Muscle of arm (tissue), 12 donors: ENCODE measurements around the gene WTIP. TPM values are rescaled to one million over a fixed set of nuclear protein-coding genes. Genes with fewer than 3 reads are reported as not detected.
"Not testable (repeated sequence)": the region's sequence is repeated elsewhere in the genome, so short reads cannot be mapped to it uniquely, and the experiment has no call there.

ENCODE experiments used
- DNase-seq: peaks from one replicate; pipeline ENCODE4 v3.0.0-alpha.2; 2013
- polyA plus RNA-seq, 12 donors: library from polyadenylated mRNA; unstranded; fragments of 120-200 nt; gene quantifications; one replicate each; pipeline ENCODE4 v1.2.1, GENCODE V29; 2013; ENCODE audit not compliant: insufficient read length in 12 of 12

The WTIP gene
- polyA plus RNA-seq, 12 donors, result 12.4 to 26.0 (median 20.3) TPM; not detected in 1

DNA sequence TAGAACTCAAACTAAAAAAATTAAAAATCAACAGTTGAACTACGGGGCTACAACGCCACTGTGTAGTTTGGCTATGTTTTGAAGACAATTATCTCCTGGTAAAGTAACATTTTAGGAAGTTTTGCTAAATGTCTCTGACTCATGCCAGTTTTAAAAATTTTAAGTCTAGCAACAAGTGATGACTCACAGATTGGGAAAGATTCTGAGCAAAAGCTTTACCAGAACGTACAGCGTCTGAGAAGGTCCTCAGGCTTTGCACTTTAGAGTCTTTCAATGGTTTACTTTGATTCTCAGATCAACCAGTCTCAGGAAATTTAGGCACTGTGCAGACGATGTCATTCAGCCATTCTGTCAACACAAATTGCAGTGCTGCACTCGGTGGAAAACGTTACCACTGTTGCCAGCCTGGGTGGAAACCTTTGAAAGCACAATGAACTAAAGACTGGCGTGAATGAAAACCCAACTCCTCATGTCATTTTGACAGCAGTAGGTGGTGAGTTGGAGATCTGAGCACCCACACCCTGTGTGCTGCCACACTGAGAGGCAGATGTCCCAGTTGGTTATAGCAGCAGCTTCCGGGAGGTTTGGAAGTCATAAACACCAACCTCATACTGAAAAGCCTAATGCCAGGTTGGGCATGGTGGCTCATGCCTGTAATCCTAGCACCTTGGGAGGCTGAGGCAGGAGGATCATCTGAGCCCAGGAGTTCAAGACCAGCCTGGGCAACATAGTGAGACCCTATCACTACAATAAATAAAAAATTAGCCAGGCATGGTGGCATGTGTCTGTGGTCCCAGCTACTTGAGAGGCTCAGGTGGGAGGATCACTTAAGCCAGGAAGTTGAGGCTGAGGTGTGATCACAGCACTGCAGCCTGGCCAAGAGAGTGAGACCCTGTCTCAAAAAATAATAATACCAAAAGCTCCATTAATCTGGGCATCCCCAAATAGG, 6.3 kb upstream of the WTIP start:
- DNase-seq, result no peak

DNA sequence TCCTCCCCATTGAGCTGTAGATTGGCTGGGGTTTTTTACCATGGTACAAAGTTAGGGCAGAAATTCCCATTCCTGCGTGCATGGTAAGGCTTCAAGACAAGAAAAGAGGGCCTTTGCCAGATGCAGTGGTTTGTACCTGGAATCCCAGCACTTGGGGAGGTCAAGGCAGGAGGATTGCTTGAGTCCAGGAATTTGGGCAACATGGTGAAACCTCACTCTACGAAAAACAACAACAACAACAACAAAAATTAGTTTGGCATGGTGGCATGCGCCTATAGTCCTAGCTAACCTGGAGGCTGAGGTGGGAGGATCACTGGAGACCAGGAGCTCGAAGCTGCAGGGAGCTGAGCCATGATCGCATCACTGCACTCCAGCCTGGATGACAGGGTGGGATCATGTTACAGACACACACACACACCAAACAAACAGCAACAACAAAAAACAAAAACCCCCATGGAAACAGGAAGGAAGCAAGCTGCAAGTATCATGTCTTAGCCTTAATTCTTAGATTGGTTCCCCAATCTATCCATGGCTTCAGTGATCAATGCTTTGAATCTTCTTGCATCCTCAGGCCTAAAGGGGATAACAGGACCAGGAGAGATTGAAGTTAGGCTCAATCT, 5.5 kb upstream of the WTIP start:
- DNase-seq, result no peak

DNA sequence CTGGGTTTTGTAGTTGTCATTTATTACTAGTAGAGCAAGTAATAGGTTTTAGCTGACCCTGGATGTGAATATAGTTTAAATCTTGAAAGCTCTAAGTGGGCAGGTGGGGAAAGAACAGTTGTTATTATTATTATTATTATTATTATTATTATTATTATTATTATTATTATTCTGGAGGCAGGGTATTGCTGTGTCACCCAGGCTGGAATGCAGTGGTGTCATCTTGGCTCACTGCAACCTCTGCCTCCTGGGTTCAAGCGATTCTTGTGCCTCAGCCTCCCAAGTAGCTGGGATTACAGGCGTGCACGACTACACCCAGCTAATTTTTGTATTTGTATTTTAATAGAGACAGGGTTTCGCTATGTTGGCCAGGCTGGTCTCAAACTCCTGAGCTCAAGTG, 3.1 kb upstream of the WTIP start:
- not testable (repeated sequence) for DNase-seq

DNA sequence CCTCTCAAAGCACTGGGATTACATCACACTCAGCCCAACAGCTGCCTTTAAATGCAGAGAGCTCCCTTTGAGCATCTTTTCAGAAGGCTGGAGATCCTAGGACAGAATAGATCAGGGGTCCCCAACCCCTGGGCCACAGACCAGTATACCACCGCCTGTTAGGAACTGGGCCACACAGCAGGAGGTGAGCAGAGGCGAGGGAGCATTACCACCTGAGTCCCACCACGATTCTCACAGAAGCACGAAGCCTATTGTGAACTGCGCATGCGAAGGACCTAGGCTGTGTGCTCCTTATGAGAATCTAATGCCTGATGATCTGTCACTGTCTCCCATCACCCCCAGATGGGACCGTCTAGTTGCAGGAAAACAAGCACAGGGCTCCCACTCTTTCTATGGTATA, 2.2 kb upstream of the WTIP start:
- DNase-seq, result no peak

DNA sequence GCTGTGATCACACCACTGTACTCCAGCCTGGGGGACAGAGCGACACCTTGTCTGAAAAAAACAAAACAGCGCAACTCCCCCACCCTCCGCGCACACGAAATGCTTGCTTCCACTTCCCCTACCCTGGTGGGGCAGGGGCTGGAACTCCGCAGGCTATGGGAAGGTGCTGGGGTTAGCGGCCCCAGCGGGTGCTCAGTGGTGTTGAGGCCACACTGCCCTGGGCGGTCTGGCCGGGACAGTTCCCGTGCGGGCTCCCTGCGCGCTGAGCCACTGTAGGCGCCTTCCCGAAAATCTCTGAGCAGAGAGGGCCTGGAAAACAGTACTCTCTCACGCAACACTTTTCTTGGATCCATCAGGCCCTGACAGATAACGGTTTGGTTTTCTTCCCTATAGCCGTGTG, 1.1 kb upstream of the WTIP start:
- DNase-seq, result no peak

DNA sequence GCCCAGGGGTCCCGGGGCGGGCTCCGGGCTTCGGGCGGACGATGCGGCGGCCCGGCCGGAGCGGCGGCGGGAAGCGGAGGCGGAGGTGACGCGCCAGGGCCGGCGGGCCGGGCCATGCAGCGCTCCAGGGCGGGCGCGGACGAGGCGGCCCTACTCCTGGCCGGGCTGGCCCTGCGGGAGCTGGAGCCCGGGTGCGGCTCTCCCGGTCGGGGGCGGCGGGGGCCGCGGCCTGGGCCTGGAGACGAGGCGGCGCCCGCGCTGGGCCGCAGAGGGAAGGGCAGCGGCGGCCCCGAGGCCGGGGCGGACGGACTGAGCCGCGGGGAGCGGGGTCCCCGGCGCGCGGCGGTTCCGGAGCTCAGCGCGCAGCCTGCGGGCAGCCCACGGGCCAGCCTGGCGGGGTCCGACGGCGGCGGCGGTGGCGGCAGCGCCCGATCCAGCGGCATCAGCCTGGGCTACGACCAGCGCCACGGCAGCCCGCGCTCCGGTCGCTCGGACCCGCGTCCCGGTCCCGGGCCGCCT, 362 bp downstream of the WTIP start:
- no peak for DNase-seq

DNA sequence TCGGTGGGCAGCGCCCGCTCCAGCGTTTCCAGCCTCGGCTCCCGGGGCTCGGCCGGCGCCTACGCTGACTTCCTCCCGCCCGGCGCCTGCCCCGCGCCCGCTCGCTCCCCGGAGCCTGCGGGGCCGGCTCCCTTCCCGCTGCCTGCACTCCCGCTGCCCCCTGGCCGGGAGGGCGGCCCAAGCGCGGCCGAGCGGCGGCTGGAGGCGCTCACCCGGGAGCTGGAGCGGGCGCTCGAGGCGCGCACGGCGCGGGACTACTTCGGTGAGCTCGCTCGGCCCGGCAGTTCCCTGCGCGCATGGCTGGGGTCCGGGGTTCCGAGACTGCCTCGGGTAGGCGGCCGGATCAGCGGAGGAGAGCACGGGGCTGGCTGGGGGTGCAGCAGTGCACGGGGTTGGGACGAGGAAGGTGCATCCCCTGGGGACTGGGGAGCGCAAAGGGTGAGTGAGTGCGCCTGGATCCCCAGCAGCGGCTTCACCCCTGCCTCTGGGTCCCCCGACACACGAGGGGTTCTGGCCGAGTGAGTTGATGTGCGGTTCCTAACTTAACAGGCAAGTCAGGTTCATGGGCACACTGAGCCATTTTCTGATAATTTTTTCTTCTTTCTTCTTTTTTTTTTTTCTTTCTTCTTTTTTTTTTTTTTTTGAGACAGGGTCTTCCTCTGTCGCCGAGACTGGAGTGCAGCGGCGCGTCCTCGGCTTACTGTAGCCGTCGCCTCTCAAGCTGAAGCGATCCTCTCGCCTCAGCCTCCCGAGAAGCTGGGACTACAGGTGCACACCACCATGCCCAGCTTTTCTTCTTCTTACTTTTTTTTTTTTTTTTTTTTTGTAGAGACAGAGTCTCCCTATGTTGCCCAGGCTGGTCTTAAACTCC, 1.1 kb downstream of the WTIP start:
- DNase-seq, result no peak

DNA sequence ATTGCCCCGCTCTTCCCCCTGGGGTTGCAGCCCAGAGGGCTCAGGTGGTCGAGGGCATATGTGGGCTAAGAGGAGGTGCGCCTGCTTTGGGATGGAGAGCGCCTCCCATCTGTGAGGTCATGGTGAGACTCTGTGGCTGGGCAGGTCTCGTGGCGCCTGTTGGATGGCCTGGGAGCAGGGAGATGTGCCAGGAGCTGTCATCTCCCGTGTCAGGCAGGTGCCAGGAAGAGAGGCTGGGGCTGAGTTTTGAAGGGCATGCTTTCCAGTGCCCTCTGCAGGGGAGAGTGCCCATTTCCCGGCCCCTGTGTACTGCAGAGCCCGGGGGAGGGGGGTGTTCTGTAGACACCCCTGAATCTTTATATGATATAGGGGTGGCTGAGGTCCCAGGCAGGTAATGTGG, 2.8 kb downstream of the WTIP start:
- no peak for DNase-seq

DNA sequence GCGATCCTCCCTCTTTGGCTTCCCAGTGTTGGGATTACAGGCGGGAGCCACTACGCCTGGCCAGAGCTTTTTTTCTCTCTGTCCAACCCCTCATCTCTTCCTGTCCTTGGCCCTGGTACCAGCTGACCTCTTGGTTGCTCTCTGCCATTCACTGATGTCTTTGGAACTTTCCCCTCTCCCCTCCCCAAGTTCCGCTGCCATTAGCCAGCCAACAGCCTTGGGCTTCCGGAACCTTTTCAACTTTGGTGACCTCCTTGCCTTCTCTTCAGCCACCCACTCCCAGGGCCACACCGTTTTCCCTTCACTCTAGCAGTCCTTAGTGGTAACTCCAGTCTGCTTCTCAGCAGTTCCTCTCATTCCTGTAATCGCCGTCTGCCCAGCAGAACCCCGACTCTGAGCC, 4.3 kb downstream of the WTIP start:
- DNase-seq, result no peak

DNA sequence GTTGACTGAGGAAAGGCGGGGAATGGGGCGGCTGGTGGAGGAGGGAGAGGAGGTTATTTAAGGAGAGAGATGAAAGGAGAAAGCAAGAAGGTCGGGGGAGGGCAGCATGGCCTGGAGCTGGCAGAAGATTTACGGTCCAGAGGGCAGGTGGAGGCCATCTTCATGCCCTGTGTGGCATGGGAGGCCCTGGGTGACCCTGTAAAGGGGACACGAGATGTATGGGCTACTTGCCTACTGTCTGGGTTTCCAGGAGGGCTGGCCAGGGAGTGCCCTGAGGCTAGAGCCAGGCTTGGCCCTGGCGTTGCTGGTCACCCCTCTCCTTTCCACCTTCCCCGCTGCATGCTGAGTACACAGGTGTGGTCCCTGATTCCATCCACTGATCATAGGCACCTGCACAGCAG, 6.1 kb downstream of the WTIP start:
- no peak for DNase-seq

DNA sequence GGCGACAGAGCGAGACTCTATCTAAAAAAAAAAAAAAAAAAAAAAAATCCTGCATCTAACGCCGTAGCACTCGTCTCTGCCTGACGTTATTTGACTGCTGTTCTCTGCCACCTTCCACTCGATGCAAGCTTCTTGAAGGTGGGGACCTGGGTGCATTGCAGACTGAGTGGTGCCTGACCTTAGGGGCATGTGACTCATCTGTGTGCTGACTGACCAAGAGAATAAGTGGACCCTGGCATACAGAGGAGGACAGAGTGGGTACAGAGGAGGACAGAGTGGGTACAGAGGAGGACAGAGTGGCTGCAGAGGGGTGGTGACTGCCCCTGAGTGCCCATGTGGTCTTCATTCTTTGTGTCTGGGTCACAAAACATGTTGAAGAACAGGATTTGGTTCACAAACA, 7.6 kb downstream of the WTIP start:
- no peak for DNase-seq

DNA sequence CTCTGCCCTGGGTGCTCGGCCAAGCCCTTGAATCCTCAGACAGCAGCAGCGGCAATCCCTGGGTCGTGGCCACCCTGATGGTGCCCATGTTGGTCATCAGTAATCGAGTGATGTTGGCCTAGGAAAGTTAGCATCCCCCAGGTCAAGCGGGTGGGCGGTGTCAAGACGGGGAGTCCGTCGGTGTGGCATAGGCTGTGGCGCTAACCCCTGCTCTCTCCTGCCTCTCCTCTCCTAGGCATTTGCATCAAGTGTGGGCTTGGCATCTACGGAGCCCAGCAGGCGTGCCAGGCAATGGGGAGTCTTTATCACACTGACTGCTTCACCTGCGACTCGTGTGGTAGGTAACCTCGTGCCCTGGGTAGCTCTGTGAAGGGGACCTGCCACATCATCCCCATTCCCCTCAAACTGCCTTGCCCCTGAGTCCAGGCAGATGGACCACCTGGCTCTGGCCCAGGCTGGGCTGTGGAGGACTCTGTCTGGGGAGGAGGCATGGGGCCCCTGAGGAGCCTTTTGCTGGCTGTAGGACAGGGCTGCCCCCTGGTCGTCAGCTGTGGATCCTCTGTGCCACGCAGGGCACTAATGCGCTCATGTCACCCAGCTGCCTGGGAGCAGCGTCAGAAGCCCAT, 8.7 kb downstream of the WTIP start:
- no peak for DNase-seq

DNA sequence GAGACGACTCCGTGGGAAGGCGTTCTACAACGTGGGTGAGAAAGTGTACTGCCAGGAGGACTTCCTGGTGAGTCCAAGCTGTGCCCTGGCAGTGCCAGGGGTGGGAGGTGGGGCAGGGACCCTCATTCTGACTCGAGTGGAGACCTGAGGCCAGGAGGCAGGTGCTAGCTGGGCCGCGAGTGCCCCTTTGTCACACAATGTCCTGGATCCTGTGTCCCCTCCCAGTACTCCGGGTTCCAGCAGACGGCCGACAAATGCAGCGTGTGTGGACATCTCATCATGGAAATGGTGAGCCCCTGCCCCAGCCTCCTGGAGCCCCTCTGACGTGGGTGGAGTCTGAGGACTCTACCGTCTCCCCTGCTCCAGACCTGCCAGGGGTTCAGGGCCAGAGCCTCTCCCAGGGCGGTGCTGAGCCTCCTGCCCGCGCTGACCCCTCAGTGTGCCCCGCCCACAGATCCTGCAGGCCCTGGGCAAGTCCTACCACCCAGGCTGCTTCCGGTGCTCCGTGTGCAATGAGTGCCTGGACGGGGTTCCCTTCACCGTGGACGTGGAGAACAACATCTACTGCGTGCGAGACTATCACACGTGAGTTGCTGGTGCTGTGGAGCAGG, 11.6 kb downstream of the WTIP start:
- no peak for DNase-seq

DNA sequence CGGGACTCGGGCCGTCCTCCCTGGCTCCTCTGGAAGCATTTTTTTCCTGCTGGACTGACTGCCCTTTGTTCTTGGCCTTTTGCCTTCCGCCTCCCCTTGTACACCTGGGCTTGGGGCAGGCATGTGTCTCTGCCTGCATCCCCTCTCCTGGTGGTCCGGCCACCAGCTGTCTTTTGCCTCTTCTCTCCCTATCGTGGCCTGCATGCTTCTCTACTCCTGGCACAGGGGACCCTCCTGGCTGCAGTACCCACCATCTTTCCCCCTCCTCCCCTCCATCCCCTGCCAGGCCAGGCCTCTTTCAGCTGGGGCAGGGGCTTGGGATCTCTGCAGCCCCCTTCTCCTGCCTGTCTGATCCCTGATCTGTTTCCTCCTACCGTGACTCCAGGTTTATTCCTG, 12.1 kb downstream of the WTIP start:
- no peak for DNase-seq

DNA sequence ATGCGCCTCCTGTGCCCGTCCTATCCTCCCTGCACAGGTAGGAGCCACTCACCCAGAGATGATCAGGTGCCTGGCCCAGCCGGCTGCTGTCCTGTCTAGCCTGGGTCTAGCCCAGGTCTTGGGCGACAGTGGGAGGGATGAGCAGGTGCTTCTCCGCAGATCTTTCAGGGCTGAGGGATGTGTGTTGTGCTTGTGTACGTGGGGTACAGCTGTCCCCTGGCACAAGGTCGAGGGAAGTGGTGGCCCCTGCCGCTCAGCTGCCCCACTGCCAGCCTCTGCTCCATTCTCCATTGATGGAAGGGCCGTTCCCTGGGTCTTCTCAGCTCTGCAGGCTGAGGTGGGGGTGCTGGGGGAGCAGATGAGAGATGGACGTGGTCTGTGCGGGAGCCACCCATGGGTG, 13.0 kb downstream of the WTIP start:
- DNase-seq, result no peak

DNA sequence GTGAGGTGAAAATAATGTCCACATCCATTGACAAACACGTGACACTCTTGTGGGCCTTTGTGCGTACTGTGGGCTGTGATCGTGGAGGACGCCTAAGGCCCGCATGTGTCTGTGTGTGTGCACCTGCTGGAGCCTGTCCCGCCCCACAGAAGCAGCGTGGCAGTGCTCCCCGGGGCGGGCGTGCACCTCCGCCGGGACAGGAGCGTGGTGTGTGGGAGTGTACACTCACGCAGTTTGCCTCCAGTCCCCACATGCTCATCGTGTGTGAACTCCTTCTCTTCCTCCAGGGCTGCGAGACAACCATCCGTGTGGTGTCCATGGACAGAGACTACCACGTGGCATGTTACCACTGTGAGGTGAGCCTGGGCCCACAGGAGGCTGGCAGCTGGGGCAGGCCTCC, 13.9 kb downstream of the WTIP start:
- no peak for DNase-seq

DNA sequence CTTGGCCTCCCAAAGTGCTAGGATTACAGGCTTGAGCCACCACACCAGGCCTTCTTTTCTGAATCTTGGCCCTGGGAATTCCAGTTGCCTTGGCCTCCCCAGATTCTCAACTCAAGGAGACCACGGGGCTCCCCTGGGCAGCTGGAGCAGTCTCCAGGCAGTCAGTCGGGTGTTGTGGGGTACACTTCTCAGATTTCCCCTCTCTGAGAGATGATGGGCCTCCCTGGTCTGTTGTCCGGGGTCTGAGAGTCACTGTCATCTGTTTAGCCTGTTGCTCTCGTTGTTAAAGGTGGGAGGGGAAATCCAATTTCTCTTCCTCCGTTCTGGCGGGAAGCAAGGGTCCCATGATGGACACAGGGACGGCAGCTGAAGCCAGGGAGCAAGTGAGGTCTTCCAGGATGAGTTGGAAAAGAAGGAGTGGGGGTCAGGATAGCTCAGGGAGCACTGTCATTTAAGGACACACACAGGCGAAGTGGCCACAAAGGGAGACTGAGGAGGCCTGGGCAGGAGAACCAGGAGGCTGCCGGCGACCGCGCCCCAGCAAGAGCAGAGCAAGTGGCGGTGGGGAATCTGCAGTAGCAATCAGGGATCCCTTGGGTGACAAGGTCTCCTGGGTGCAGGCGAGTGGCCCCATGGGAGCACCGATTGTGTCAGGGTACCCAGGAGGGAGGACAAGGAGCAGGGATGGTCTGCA, 15.7 kb downstream of the WTIP start:
- no peak for DNase-seq

DNA sequence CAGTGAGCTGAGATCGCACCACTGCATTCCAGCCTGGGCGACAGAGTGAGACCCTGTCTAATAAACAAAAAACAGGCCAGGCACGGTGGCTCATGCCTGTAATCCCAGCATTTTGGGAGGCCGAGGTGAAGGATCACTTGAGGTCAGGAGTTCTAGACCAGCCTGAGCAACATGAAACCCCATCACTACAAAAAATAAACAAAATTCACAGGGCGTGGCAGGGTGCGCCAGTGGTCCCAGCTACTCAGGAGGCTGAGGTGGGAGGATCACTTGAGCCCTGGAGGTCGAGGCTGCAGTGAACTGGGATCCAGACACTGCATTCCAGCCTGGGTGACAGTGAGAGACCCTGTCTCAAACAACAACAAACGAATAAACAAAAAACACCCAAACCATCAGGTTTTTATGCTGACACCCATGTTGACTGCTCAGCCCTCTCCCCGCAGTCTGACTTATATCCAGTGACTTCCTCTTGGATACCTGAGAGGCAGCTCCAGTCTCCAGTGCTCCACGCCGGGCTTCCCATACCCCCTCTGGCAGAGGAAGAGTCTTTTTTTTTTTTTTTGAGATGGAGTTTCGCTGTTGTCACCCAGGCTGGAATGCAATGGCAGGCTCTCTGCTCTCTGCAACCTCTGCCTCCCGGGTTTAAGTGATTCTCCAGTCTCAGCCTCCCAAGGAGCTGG, 17.7 kb downstream of the WTIP start:
- no peak for DNase-seq

DNA sequence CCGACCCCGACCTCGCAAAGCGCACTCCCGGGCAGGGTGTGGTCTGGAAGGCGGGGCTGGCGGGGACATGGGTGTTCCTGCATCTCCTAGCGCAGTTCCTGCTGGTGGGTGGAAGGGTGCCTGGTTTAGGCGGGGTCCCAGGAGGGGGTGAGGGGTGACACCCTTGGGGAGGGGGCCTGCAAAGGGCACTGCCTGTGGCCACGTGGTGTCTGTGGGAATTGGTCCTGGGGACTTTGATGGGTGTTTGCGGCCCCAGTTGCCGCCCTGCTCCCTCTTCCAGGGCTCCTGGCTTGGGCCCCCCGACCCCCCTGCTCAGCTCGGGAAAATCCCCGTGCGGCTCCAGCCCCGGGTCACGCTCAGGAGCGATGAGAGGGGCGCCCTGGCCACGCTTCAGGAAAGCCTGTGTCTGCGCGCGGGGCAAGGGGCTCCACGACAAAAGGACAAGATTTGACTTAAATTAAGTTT, 19.1 kb downstream of the WTIP start:
- no peak for DNase-seq
